CD4-positive, alpha-beta T cell treated with Interleukin-17A for 4 hours (primary cell): Measurements from ENCODE around the gene HOXA6.

Experiments
- DNase-seq: peaks from one replicate; pipeline ENCODE4 v3.0.0-alpha.2; 2020; ENCODE audit warnings: mixed read lengths

The HOXA6 gene

GRCh38 chr7:27147199-27148030 lies at the start of gene HOXA6:
TSS of gene HOXA6 (minus strand) at chr7:27147774. CDS start at chr7:27147749, 25 bp downstream.
- no peak for DNase-seq

- DNase-seq = peak; percentile 88
Measured at GRCh38 chr7:27196287-27196767, 48.8 kb upstream of the HOXA6 start.

GRCh38 chr7:27194686-27195379 lies 47.3 kb upstream of the HOXA6 start:
- DNase-seq = no peak

GRCh38 chr7:27194002-27194352 lies 46.4 kb upstream of the HOXA6 start:
- no peak for DNase-seq

- DNase-seq = no peak
Measured at GRCh38 chr7:27193335-27194001, 45.9 kb upstream of the HOXA6 start.

GRCh38 chr7:27192546-27193334 lies 45.2 kb upstream of the HOXA6 start:
- no peak for DNase-seq

- DNase-seq = no peak
Measured at GRCh38 chr7:27191833-27192545, 44.4 kb upstream of the HOXA6 start.

GRCh38 chr7:27191161-27191731 lies 43.7 kb upstream of the HOXA6 start:
- no peak for DNase-seq

- DNase-seq = no peak
Measured at GRCh38 chr7:27189997-27190748, 42.6 kb upstream of the HOXA6 start.

- DNase-seq = peak; percentile 2
Measured at GRCh38 chr7:27189295-27189996, 41.9 kb upstream of the HOXA6 start.

- DNase-seq = peak; percentile 72
Measured at GRCh38 chr7:27188386-27189294, 41.1 kb upstream of the HOXA6 start.

- DNase-seq = no peak
Measured at GRCh38 chr7:27187475-27188385, 40.2 kb upstream of the HOXA6 start.

- DNase-seq = no peak
Measured at GRCh38 chr7:27186668-27187474, 39.3 kb upstream of the HOXA6 start.

- DNase-seq = peak; percentile 9
Measured at GRCh38 chr7:27185854-27186667, 38.5 kb upstream of the HOXA6 start.

GRCh38 chr7:27185013-27185853 lies 37.7 kb upstream of the HOXA6 start, which contains the start of gene HOXA11:
TSS of gene HOXA11 (minus strand) at chr7:27185232. CDS start at chr7:27185144, 88 bp downstream.
- DNase-seq = peak; percentile 22
